MM.1S (cell line): Measurements from ENCODE around the gene CFAP68.

Experiments used
- DNase-seq: peaks from one replicate; pipeline ENCODE4 v3.0.0-alpha.2; 2015
- H2AFZ ChIP-seq: fragments of 300-600 bp; sonication (generic); 2 replicates; pipeline ENCODE4 v1.6.0; 2016; ENCODE audit warnings: antibody characterized with exemption, low read length
- H3F3A ChIP-seq: fragments of 300-600 bp; sonication (generic); 2 replicates; pipeline ENCODE4 v1.6.1; 2016; ENCODE audit warnings: mild to moderate bottlenecking, antibody characterized with exemption, low read length, moderate library complexity, mixed read lengths; ENCODE audit not compliant: insufficient read depth
- H3K27ac ChIP-seq: fragments of 300-600 bp; sonication (generic); 2 replicates; pipeline ENCODE4 v1.5.1; 2016; ENCODE audit warnings: mild to moderate bottlenecking, low read length
- H3K27me3 ChIP-seq: fragments of 300-600 bp; sonication (generic); replicated peaks from 2 replicates; pipeline ENCODE4 v1.6.0; 2016; ENCODE audit warnings: low read length; ENCODE audit not compliant: insufficient read depth
- H3K36me3 ChIP-seq: fragments of 300-600 bp; sonication (generic); replicated peaks from 2 replicates; pipeline ENCODE4 v1.6.1; 2016; ENCODE audit warnings: mild to moderate bottlenecking, low read length, mixed read lengths; ENCODE audit not compliant: insufficient read depth
- H3K4me1 ChIP-seq: fragments of 300-600 bp; sonication (generic); 2 replicates; pipeline ENCODE4 v1.6.1; 2016; ENCODE audit warnings: low read length, mixed read lengths
- H3K4me2 ChIP-seq: fragments of 300-600 bp; sonication (generic); 2 replicates; pipeline ENCODE4 v1.6.0; 2016; ENCODE audit warnings: low read depth, low read length
- H3K4me3 ChIP-seq: fragments of 300-600 bp; sonication (generic); 2 replicates; pipeline ENCODE4 v1.5.1; 2016; ENCODE audit warnings: low read length, mixed read lengths
- H3K79me2 ChIP-seq: fragments of 300-600 bp; sonication (generic); 2 replicates; pipeline ENCODE4 v1.6.1; 2016; ENCODE audit warnings: mixed run types, low read length, mixed read lengths
- H3K9ac ChIP-seq: fragments of 300-600 bp; sonication (generic); 2 replicates; pipeline ENCODE4 v1.6.1; 2016; ENCODE audit warnings: low read length, mixed read lengths
- H3K9me2 ChIP-seq: fragments of 300-600 bp; sonication (generic); replicated peaks from 2 replicates; pipeline ENCODE4 v1.6.1; 2016; ENCODE audit warnings: mild to moderate bottlenecking, low read length, mixed read lengths; ENCODE audit not compliant: insufficient read depth
- H3K9me3 ChIP-seq: fragments of 300-600 bp; sonication (generic); replicated peaks from 2 replicates; pipeline ENCODE4 v1.6.1; 2016; ENCODE audit warnings: mild to moderate bottlenecking, low read length, mixed read lengths; ENCODE audit not compliant: insufficient read depth
- H4K20me1 ChIP-seq: fragments of 300-600 bp; sonication (generic); 2 replicates; pipeline ENCODE4 v1.6.1; 2016; ENCODE audit warnings: mild to moderate bottlenecking, low read length, moderate library complexity, mixed read lengths; ENCODE audit not compliant: insufficient read depth
- CTCF ChIP-seq: fragments of 300-600 bp; sonication (generic); IDR thresholded peaks from 2 replicates; pipeline ENCODE4 v1.5.1; 2016; ENCODE audit warnings: antibody characterized with exemption, low read length, mixed read lengths
- EZH2 ChIP-seq: fragments of 300-600 bp; sonication (generic); optimal IDR thresholded peaks from 2 replicates; pipeline ENCODE3; 2017; ENCODE audit warnings: low read depth, mild to moderate bottlenecking, antibody characterized with exemption, low read length, mixed read lengths
- EZH2phosphoT487 ChIP-seq: fragments of 300-600 bp; sonication (generic); IDR thresholded peaks from 2 replicates; pipeline ENCODE4 v1.6.1; 2018; ENCODE audit warnings: antibody characterized with exemption, low read length

Gene CFAP68

GRCh38 chr11:111860257-111860656 is 19.1 kb upstream of the CFAP68 start:
- H3F3A ChIP-seq, result no peaks in the 10 kb centered on the region
- no peak overlapping the region for H3K27ac ChIP-seq
- H3K9me3 ChIP-seq, result no peaks in the 10 kb centered on the region
- H3K9me2 ChIP-seq, result no peaks in the 10 kb centered on the region
- no peaks in the 10 kb centered on the region for H3K79me2 ChIP-seq
- H3K4me2 ChIP-seq, result no peak overlapping the region
- H3K27me3 ChIP-seq, result no peaks in the 10 kb centered on the region
- H3K9ac ChIP-seq, result no peak overlapping the region
- H3K36me3 ChIP-seq, result no peaks in the 10 kb centered on the region; the same call in 1 of the 2 replicates
- no peaks in the 10 kb centered on the region for H4K20me1 ChIP-seq
- H3K4me3 ChIP-seq, result no peak overlapping the region
- DNase-seq, result no peak
- H2AFZ ChIP-seq, result no peak overlapping the region
- no peaks in the 10 kb centered on the region for H3K4me1 ChIP-seq
- TF ChIP-seq EZH2phosphoT487 (no peak), EZH2 (no peak), CTCF (no peak)

DNA sequence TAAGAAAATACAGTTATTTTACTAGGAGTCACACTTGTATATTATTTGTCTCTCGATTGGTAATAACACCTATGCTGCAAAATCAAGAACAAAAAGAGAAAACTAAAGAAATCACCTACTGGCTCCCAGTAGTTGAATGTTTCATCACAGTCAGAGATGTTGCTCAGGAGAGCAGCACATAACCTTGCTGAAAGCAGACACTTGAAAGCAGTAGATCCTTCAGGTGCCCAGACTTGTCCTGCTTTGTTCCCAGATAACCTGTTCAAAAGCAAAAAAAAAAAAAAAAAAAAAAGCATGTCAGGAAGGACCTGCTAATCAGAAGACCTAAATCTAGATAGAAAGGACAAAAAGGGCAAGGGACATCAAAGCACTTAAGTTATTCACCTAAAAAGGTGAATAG is 9.2 kb upstream of the CFAP68 start:
- TF ChIP-seq CTCF (no peak), EZH2 (no peak), EZH2phosphoT487 (no peak)
- Histone ChIP-seq H3K27ac (no peak overlapping the region), H3K9me3 (no peaks in the 10 kb centered on the region), H2AFZ (no peak overlapping the region), H3K4me3 (peak overlapping the region; percentile 83; the same call in 1 of the 2 replicates), H3K36me3 (no peaks in the 10 kb centered on the region), H3K79me2 (peaks cover 11% of the 10 kb centered on the region), H4K20me1 (no peaks in the 10 kb centered on the region), H3K27me3 (no peaks in the 10 kb centered on the region), H3K4me2 (peak overlapping the region; percentile 81), H3K9me2 (no peaks in the 10 kb centered on the region), H3K9ac (peak overlapping the region; percentile 77; the same call in 1 of the 2 replicates), H3K4me1 (peaks cover 10% of the 10 kb centered on the region; the same call in 1 of the 2 replicates), H3F3A (0 out of 2 replicates have a peak, but pooled peaks cover 6% of the 10 kb centered on the region)
- no peak for DNase-seq

- Histone ChIP-seq H3K9me2 (no peaks in the 10 kb centered on the region), H2AFZ (peak overlapping the region; percentile 92), H4K20me1 (no peaks in the 10 kb centered on the region), H3K9ac (peak overlapping the region; percentile 77), H3K4me3 (peak overlapping the region; percentile 83), H3K27me3 (no peaks in the 10 kb centered on the region), H3K9me3 (no peaks in the 10 kb centered on the region), H3K79me2 (peaks cover 11% of the 10 kb centered on the region), H3K27ac (peak overlapping the region; percentile 43; the same call in 1 of the 2 replicates), H3K36me3 (no peaks in the 10 kb centered on the region), H3K4me1 (peaks cover 10% of the 10 kb centered on the region; the same call in 1 of the 2 replicates), H3K4me2 (peak overlapping the region; percentile 81), H3F3A (0 out of 2 replicates have a peak, but pooled peaks cover 6% of the 10 kb centered on the region)
- TF ChIP-seq EZH2 (no peak), EZH2phosphoT487 (no peak), CTCF (no peak)
- DNase-seq, result no peak
These were observed 8.8 kb upstream of the CFAP68 start for GRCh38 chr11:111870522-111870885.
